Measurements from ENCODE around the gene RAMP3. TPM values are rescaled to one million over a fixed set of nuclear protein-coding genes. Genes with fewer than 3 reads are reported as not detected.

RAMP3 gene
- total RNA-seq, 1 donor from 2014 or later, result not detected

- no peak overlapping the region for H3K4me3 Mint-ChIP-seq (ENCODE audit: unreplicated experiment)
- no peak overlapping the region for H3K27ac ChIP-seq (ENCODE audit: low read depth, low read length)
- H3K4me1 Mint-ChIP-seq (ENCODE audit: low read depth, unreplicated experiment), result no peaks in the 10 kb centered on the region
- peaks cover 5% of the 10 kb centered on the region for H3K9me3 Mint-ChIP-seq (ENCODE audit: unreplicated experiment)
- H3K4me1 ChIP-seq (ENCODE audit: insufficient read depth, low read length), result no peaks in the 10 kb centered on the region
- no peak overlapping the region for H2AFZ ChIP-seq (ENCODE audit: low read depth, low read length)
- no peaks in the 10 kb centered on the region for H3K9me3 ChIP-seq (ENCODE audit: insufficient read depth, low read depth, low read length)
- H3K4me2 ChIP-seq (ENCODE audit: low read length), result no peak overlapping the region
- DNase-seq (ENCODE audit: low read depth) (no peak), FAIRE-seq (no peak)
- TF ChIP-seq EZH2 (IDR thresholded peaks at IDR 0.05; ENCODE audit: insufficient read depth, low read length) (no peak), CTCF (IDR thresholded peaks at IDR 0.05; ENCODE audit: insufficient read depth, low read depth, low read length) (peak; percentile 30)
- H3K27me3 ChIP-seq (ENCODE audit: insufficient read depth, low read length), result peaks cover 15% of the 10 kb centered on the region
- H3K27ac Mint-ChIP-seq (ENCODE audit: unreplicated experiment), result no peak overlapping the region
- H3K79me2 ChIP-seq (ENCODE audit: insufficient read depth, low read length), result no peaks in the 10 kb centered on the region
- H3K36me3 Mint-ChIP-seq (ENCODE audit: low read depth, unreplicated experiment), result no peaks in the 10 kb centered on the region
- H3K36me3 ChIP-seq (ENCODE audit: insufficient read depth, low read length), result no peaks in the 10 kb centered on the region
- no peaks in the 10 kb centered on the region for H4K20me1 ChIP-seq (ENCODE audit: insufficient read depth, low read length)
- H3K4me3 ChIP-seq (ENCODE audit: insufficient read depth, low read depth, low read length), result no peak overlapping the region
- peaks cover 42% of the 10 kb centered on the region for H3K27me3 Mint-ChIP-seq (ENCODE audit: low read depth, unreplicated experiment)
- no peak overlapping the region for H3K9ac ChIP-seq (ENCODE audit: low read length)
Measured at GRCh38 chr7:45217358-45217757, 59.8 kb downstream of the RAMP3 start.

GRCh38 chr7:45219130-45219529 lies 61.5 kb downstream of the RAMP3 start:
- TF ChIP-seq CTCF (IDR thresholded peaks at IDR 0.05; ENCODE audit: insufficient read depth, low read depth, low read length), result no peak
- TF ChIP-seq EZH2 (IDR thresholded peaks at IDR 0.05; ENCODE audit: insufficient read depth, low read length), result no peak
- H3K27me3 ChIP-seq (ENCODE audit: insufficient read depth, low read length), result peaks cover 13% of the 10 kb centered on the region
- H4K20me1 ChIP-seq (ENCODE audit: insufficient read depth, low read length), result no peaks in the 10 kb centered on the region
- H3K9me3 ChIP-seq (ENCODE audit: insufficient read depth, low read depth, low read length), result no peaks in the 10 kb centered on the region
- no peak overlapping the region for H3K27ac Mint-ChIP-seq (ENCODE audit: unreplicated experiment)
- no peak overlapping the region for H3K4me3 ChIP-seq (ENCODE audit: insufficient read depth, low read depth, low read length)
- H3K4me3 Mint-ChIP-seq (ENCODE audit: unreplicated experiment), result no peak overlapping the region
- peaks cover 2% of the 10 kb centered on the region for H3K9me3 Mint-ChIP-seq (ENCODE audit: unreplicated experiment)
- no peak overlapping the region for H3K27ac ChIP-seq (ENCODE audit: low read depth, low read length)
- H3K36me3 ChIP-seq (ENCODE audit: insufficient read depth, low read length), result no peaks in the 10 kb centered on the region
- FAIRE-seq, result no peak
- no peaks in the 10 kb centered on the region for H3K79me2 ChIP-seq (ENCODE audit: insufficient read depth, low read length)
- DNase-seq (ENCODE audit: low read depth), result no peak
- H3K27me3 Mint-ChIP-seq (ENCODE audit: low read depth, unreplicated experiment), result peaks cover 52% of the 10 kb centered on the region
- no peaks in the 10 kb centered on the region for H3K4me1 Mint-ChIP-seq (ENCODE audit: low read depth, unreplicated experiment)
- H3K4me1 ChIP-seq (ENCODE audit: insufficient read depth, low read length), result no peaks in the 10 kb centered on the region
- H2AFZ ChIP-seq (ENCODE audit: low read depth, low read length), result no peak overlapping the region
- no peak overlapping the region for H3K4me2 ChIP-seq (ENCODE audit: low read length)
- H3K9ac ChIP-seq (ENCODE audit: low read length), result no peak overlapping the region
- no peaks in the 10 kb centered on the region for H3K36me3 Mint-ChIP-seq (ENCODE audit: low read depth, unreplicated experiment)

- H3K36me3 ChIP-seq (ENCODE audit: insufficient read depth, low read length), result no peaks in the 10 kb centered on the region
- peaks cover 2% of the 10 kb centered on the region for H3K9me3 Mint-ChIP-seq (ENCODE audit: unreplicated experiment)
- FAIRE-seq, result no peak
- H3K4me1 Mint-ChIP-seq (ENCODE audit: low read depth, unreplicated experiment), result no peaks in the 10 kb centered on the region
- H3K4me3 ChIP-seq (ENCODE audit: insufficient read depth, low read depth, low read length), result no peak overlapping the region
- no peak overlapping the region for H3K4me2 ChIP-seq (ENCODE audit: low read length)
- no peaks in the 10 kb centered on the region for H4K20me1 ChIP-seq (ENCODE audit: insufficient read depth, low read length)
- H3K4me1 ChIP-seq (ENCODE audit: insufficient read depth, low read length), result no peaks in the 10 kb centered on the region
- H3K27ac ChIP-seq (ENCODE audit: low read depth, low read length), result no peak overlapping the region
- H3K4me3 Mint-ChIP-seq (ENCODE audit: unreplicated experiment), result no peak overlapping the region
- no peak for TF ChIP-seq EZH2 (IDR thresholded peaks at IDR 0.05; ENCODE audit: insufficient read depth, low read length)
- TF ChIP-seq CTCF (IDR thresholded peaks at IDR 0.05; ENCODE audit: insufficient read depth, low read depth, low read length), result no peak
- no peaks in the 10 kb centered on the region for H3K79me2 ChIP-seq (ENCODE audit: insufficient read depth, low read length)
- H3K36me3 Mint-ChIP-seq (ENCODE audit: low read depth, unreplicated experiment), result no peaks in the 10 kb centered on the region
- peaks cover 9% of the 10 kb centered on the region for H3K27me3 ChIP-seq (ENCODE audit: insufficient read depth, low read length)
- peaks cover 44% of the 10 kb centered on the region for H3K27me3 Mint-ChIP-seq (ENCODE audit: low read depth, unreplicated experiment)
- no peak overlapping the region for H3K27ac Mint-ChIP-seq (ENCODE audit: unreplicated experiment)
- no peak for DNase-seq (ENCODE audit: low read depth)
- no peaks in the 10 kb centered on the region for H3K9me3 ChIP-seq (ENCODE audit: insufficient read depth, low read depth, low read length)
- no peak overlapping the region for H2AFZ ChIP-seq (ENCODE audit: low read depth, low read length)
- no peak overlapping the region for H3K9ac ChIP-seq (ENCODE audit: low read length)
Measured at GRCh38 chr7:45219801-45220435, 62.3 kb downstream of the RAMP3 start.

Data from astrocyte (in vitro differentiated cells and primary cell).